H9 (cell line): ENCODE data around the gene MFSD11. TPM values are rescaled to one million over a fixed set of nuclear protein-coding genes. Genes with fewer than 3 reads are reported as not detected.

Experiments
- DNase-seq: peaks from one replicate; pipeline ENCODE4 v3.0.0-alpha.2; 2017
- H2AFZ ChIP-seq: one replicate; pipeline ENCODE4 v1.6.1; 2013; ENCODE audit warnings: mild to moderate bottlenecking, low read length, control low read depth, moderate library complexity
- H2AK5ac ChIP-seq: 2 replicates; pipeline ENCODE4 v1.6.1; 2013; ENCODE audit warnings: low read length, control low read depth, mixed read lengths; ENCODE audit not compliant: insufficient read length
- H2BK120ac ChIP-seq: one replicate; pipeline ENCODE4 v1.6.1; 2013; ENCODE audit warnings: low read depth, mild to moderate bottlenecking, low read length, control low read depth, inconsistent platforms; ENCODE audit not compliant: poor library complexity, severe bottlenecking
- H2BK12ac ChIP-seq: 2 replicates; pipeline ENCODE4 v1.6.1; 2013; ENCODE audit warnings: low read length, control low read depth, mixed read lengths, low read depth; ENCODE audit not compliant: insufficient read length
- H2BK15ac ChIP-seq: 2 replicates; pipeline ENCODE4 v1.6.1; 2013; ENCODE audit warnings: low read depth, low read length, control low read depth
- H2BK20ac ChIP-seq: one replicate; pipeline ENCODE4 v1.6.1; 2013; ENCODE audit warnings: low read depth, mild to moderate bottlenecking, low read length, control low read depth, inconsistent platforms; ENCODE audit not compliant: poor library complexity, severe bottlenecking
- H2BK5ac ChIP-seq: 2 replicates; pipeline ENCODE4 v1.6.1; 2013; ENCODE audit warnings: low read length, control low read depth, mixed read lengths; ENCODE audit not compliant: insufficient read length
- H3K14ac ChIP-seq: 2 replicates; pipeline ENCODE4 v1.6.1; 2013; ENCODE audit warnings: low read length, control low read depth; ENCODE audit not compliant: insufficient read depth
- H3K18ac ChIP-seq: 2 replicates; pipeline ENCODE4 v1.6.1; 2013; ENCODE audit warnings: low read depth, mild to moderate bottlenecking, mixed read lengths, low read length, control low read depth; ENCODE audit not compliant: insufficient read length
- H3K23ac ChIP-seq: 2 replicates; pipeline ENCODE4 v1.6.1; 2013; ENCODE audit warnings: low read length, control low read depth, mixed read lengths, low read depth; ENCODE audit not compliant: insufficient read length
- H3K23me2 ChIP-seq: 2 replicates; pipeline ENCODE4 v1.6.1; 2013; ENCODE audit warnings: low read depth, mild to moderate bottlenecking, mixed read lengths, low read length, control low read depth; ENCODE audit not compliant: insufficient read length, poor library complexity, severe bottlenecking
- H3K27ac ChIP-seq: 2 replicates; pipeline ENCODE4 v1.5.1; 2013; ENCODE audit warnings: low read length, control low read depth, mixed read lengths, low read depth; ENCODE audit not compliant: insufficient read length
- H3K27me3 ChIP-seq: 2 replicates; pipeline ENCODE4 v1.6.1; 2013; ENCODE audit warnings: low read length, control low read depth, inconsistent platforms; ENCODE audit not compliant: insufficient read depth
- H3K4ac ChIP-seq: 2 replicates; pipeline ENCODE4 v1.6.1; 2013; ENCODE audit warnings: low read depth, mild to moderate bottlenecking, control low read depth, inconsistent platforms, low read length, moderate library complexity
- H3K4me1 ChIP-seq: 2 replicates; pipeline ENCODE4 v1.6.1; 2013; ENCODE audit warnings: low read length, control low read depth, inconsistent platforms; ENCODE audit not compliant: insufficient read depth
- H3K4me2 ChIP-seq: 2 replicates; pipeline ENCODE4 v1.6.1; 2013; ENCODE audit warnings: low read length, control low read depth, mixed read lengths; ENCODE audit not compliant: insufficient read length, insufficient read depth
- H3K56ac ChIP-seq: 2 replicates; pipeline ENCODE4 v1.6.1; 2013; ENCODE audit warnings: low read depth, mild to moderate bottlenecking, mixed read lengths, low read length, control low read depth; ENCODE audit not compliant: insufficient read length
- H3K79me1 ChIP-seq: 2 replicates; pipeline ENCODE4 v1.6.1; 2013; ENCODE audit warnings: low read depth, mild to moderate bottlenecking, moderate library complexity, low read length, control low read depth, inconsistent platforms; ENCODE audit not compliant: insufficient read depth, poor library complexity, severe bottlenecking
- H3K79me2 ChIP-seq: 2 replicates; pipeline ENCODE4 v1.6.1; 2013; ENCODE audit warnings: low read length, control low read depth, inconsistent platforms; ENCODE audit not compliant: insufficient read depth
- H3K9ac ChIP-seq: 2 replicates; pipeline ENCODE4 v1.6.1; 2013; ENCODE audit warnings: low read length, control low read depth, mixed read lengths; ENCODE audit not compliant: insufficient read length; ENCODE audit errors: extremely low read depth
- H3K9me3 ChIP-seq: one replicate; pipeline ENCODE4 v1.6.1; 2013; ENCODE audit warnings: low read depth, low read length, inconsistent platforms; ENCODE audit not compliant: control insufficient read depth
- H3T11ph ChIP-seq: one replicate; pipeline ENCODE4 v1.6.1; 2013; ENCODE audit warnings: mild to moderate bottlenecking, low read length, control low read depth, inconsistent platforms
- H4K20me1 ChIP-seq: one replicate; pipeline ENCODE4 v1.6.1; 2013; ENCODE audit not compliant: control insufficient read depth, insufficient read length, insufficient read depth
- H4K5ac ChIP-seq: 2 replicates; pipeline ENCODE4 v1.6.1; 2013; ENCODE audit warnings: low read depth, mild to moderate bottlenecking, mixed read lengths, low read length, control low read depth; ENCODE audit not compliant: insufficient read length
- H4K8ac ChIP-seq: replicated peaks from 2 replicates; pipeline ENCODE4 v1.6.1; 2013; ENCODE audit warnings: low read length, control low read depth, mixed read lengths, low read depth; ENCODE audit not compliant: insufficient read length
- H4K91ac ChIP-seq: 2 replicates; pipeline ENCODE4 v1.6.1; 2013; ENCODE audit warnings: low read depth, mild to moderate bottlenecking, moderate library complexity, mixed read lengths, low read length, control low read depth; ENCODE audit not compliant: insufficient read length
- H3K27ac Mint-ChIP-seq, 3 experiments: 2 replicates in 2 of 3; 3 replicates in 1 of 3; pipeline ENCODE4 v1.8.0; 2020 to 2021; ENCODE audit warnings: mixed read lengths in 3 of 3, mild to moderate bottlenecking in 1 of 3, moderate library complexity in 1 of 3
- H3K27me3 Mint-ChIP-seq: 2 replicates; pipeline ENCODE4 v1.8.0; 2021; ENCODE audit warnings: low read depth, mild to moderate bottlenecking, moderate library complexity, mixed read lengths
- H3K36me3 Mint-ChIP-seq, 3 experiments: 2 replicates in 2 of 3; 3 replicates in 1 of 3; pipeline ENCODE4 v1.8.0; 2020 to 2021; ENCODE audit warnings: low read depth in 3 of 3, mixed read lengths in 3 of 3; ENCODE audit not compliant: insufficient read depth in 1 of 3
- H3K4me1 Mint-ChIP-seq, 2 experiments: 2 replicates each; pipeline ENCODE4 v1.8.0; 2020; ENCODE audit warnings: mixed read lengths in 2 of 2
- H3K4me3 Mint-ChIP-seq, 2 experiments: 2 replicates in 1 of 2; 3 replicates in 1 of 2; pipeline ENCODE4 v1.8.0; 2020 to 2021; ENCODE audit warnings: mild to moderate bottlenecking in 2 of 2, mixed read lengths in 2 of 2, moderate library complexity in 1 of 2
- H3K9me3 Mint-ChIP-seq, 2 experiments: 2 replicates in 1 of 2; 3 replicates in 1 of 2; pipeline ENCODE4 v1.8.0; 2020; ENCODE audit warnings: mild to moderate bottlenecking in 2 of 2, mixed read lengths in 2 of 2, moderate library complexity in 1 of 2
- CTCF ChIP-seq: fragments of 200-600 bp; sonication (generic); conservative IDR thresholded peaks from 3 replicates; pipeline ENCODE4 v1.8.0; 2021; ENCODE audit warnings: antibody characterized with exemption, mild to moderate bottlenecking
- WGBS: extraction: QIAGEN DNeasy Blood & Tissue Kit; methylation state at CpG from one replicate; pipeline ENCODE4 v1.1.7; 2013; ENCODE audit warnings: missing lambda C conversion rate, low lambda C conversion rate, mixed read lengths; ENCODE audit not compliant: insufficient read length; ENCODE audit errors: extremely low coverage; 5-methylcytosine and 5-hydroxymethylcytosine counted together
- total RNA-seq: library from RNA; stranded (reverse); gene quantifications from 2 replicates; pipeline ENCODE4 v1.2.1, GENCODE V29; 2021

MFSD11 gene
- total RNA-seq, 1 experiment from 2014 or later, result 19.9 TPM

- no peak overlapping the region for H3K14ac ChIP-seq
These were observed 17.4 kb downstream of the MFSD11 start for GRCh38 chr17:76755285-76755684.

More at GRCh38 chr17:76755285-76755684, 17.4 kb downstream of the MFSD11 start:
- Mint-ChIP-seq H3K9me3 (no peaks in the 10 kb centered on the region; a peak in 1 of 5 replicates), H3K27me3 (no peaks in the 10 kb centered on the region), H3K27ac (no peak overlapping the region), H3K4me1 (no peaks in the 10 kb centered on the region), H3K36me3 (peaks cover 18 to 36% (median 20%) of the 10 kb centered on the region in 3 experiments), H3K4me3 (no peak overlapping the region)
- H4K8ac ChIP-seq, result no peak overlapping the region
- no peaks in the 10 kb centered on the region for H3K23me2 ChIP-seq
- H2AFZ ChIP-seq, result no peak overlapping the region
- WGBS, result no CpG with 5 or more reads among the region's 2 CpGs
- H4K5ac ChIP-seq, result no peak overlapping the region
- H3K56ac ChIP-seq, result no peak overlapping the region
- no peak overlapping the region for H3K23ac ChIP-seq
- H3K4me2 ChIP-seq, result no peak overlapping the region
- no peak overlapping the region for H2AK5ac ChIP-seq
- no peak overlapping the region for H2BK5ac ChIP-seq
- H3K4me1 ChIP-seq, result no peaks in the 10 kb centered on the region
- H3K4ac ChIP-seq, result no peak overlapping the region
- no peak overlapping the region for H2BK12ac ChIP-seq
- H3K9me3 ChIP-seq, result no peaks in the 10 kb centered on the region
- no peak overlapping the region for H2BK20ac ChIP-seq
- H2BK120ac ChIP-seq, result no peak overlapping the region
- H3K79me1 ChIP-seq, result no peaks in the 10 kb centered on the region
- no peaks in the 10 kb centered on the region for H3K79me2 ChIP-seq
- H3K27me3 ChIP-seq, result no peaks in the 10 kb centered on the region
- H3K18ac ChIP-seq, result no peak overlapping the region
- no peak overlapping the region for H3K27ac ChIP-seq
- H4K20me1 ChIP-seq, result no peaks in the 10 kb centered on the region
- no peak overlapping the region for H2BK15ac ChIP-seq
- no peak overlapping the region for H3K9ac ChIP-seq
- DNase-seq, result no peak
- no peak overlapping the region for H3T11ph ChIP-seq
- TF ChIP-seq CTCF, result no peak
- no peak overlapping the region for H4K91ac ChIP-seq
